HL-60 (cell line): ENCODE data around the gene PTBP3.

ENCODE experiments used
- DNase-seq, 2 experiments: peaks; one replicate each; pipeline ENCODE4 v3.0.0-alpha.2; 2010 to 2020; ENCODE audit warnings: low read depth in 1 of 2, low spot score in 1 of 2
- H3K27ac ChIP-seq: fragments of 250-450 bp; sonication (Bioruptor Pico); replicated peaks from 2 replicates; pipeline ENCODE4 v1.5.1; 2020; ENCODE audit warnings: mild to moderate bottlenecking, moderate library complexity
- H3K27me3 ChIP-seq: fragments of 250-450 bp; sonication (Bioruptor Pico); 2 replicates; pipeline ENCODE4 v1.5.1; 2021; ENCODE audit warnings: mild to moderate bottlenecking, moderate library complexity; ENCODE audit not compliant: insufficient read depth, poor library complexity, severe bottlenecking
- H3K4me3 ChIP-seq: replicated peaks from 2 replicates; pipeline ENCODE4 v1.5.1; 2011; ENCODE audit warnings: mild to moderate bottlenecking, control low read depth, low read length; ENCODE audit not compliant: insufficient read depth
- GABPA ChIP-seq: IDR thresholded peaks from 2 replicates; pipeline ENCODE4 v1.6.1; 2012; ENCODE audit warnings: low read depth
- POLR2AphosphoS5 ChIP-seq: IDR thresholded peaks from 2 replicates; pipeline ENCODE4 v1.6.1; 2012; ENCODE audit warnings: low read depth
- REST ChIP-seq: IDR thresholded peaks from 2 replicates; pipeline ENCODE4 v1.6.1; 2012; ENCODE audit warnings: low read depth; ENCODE audit not compliant: insufficient replicate concordance
- SPI1 ChIP-seq: IDR thresholded peaks from 2 replicates; pipeline ENCODE4 v1.6.1; 2012; ENCODE audit warnings: low read depth, mild to moderate bottlenecking, borderline replicate concordance
- TF ChIP-seq, protein P1 (sequence below): IDR thresholded peaks from one replicate; pipeline ENCODE4 v1.5.1; 2011; ENCODE audit warnings: low read length, control low read depth, inconsistent platforms; ENCODE audit not compliant: insufficient read depth

The PTBP3 gene

DNA sequence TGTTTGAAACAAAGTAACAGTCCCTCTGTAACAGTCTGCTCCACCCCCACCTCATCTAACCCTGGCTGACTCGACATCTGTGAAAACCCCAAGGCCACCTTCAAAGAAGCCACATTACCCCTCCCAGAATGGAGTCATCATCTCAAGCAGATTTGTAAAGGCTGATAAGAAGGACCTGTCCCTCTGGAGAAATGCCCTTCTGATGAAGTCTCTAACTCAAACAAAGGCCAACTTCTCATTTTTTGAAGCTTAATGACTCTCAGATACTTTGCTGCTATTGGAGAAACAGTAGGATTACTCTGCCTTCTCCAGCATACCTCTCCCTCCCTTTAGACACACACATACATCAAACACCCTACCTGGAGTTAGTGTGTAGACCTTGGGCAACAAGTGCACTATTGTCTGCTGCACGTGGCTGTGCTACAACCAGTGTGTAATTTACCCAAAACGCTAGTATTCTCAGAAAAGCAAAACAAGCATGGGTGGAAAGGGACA lies 153.0 kb downstream of the PTBP3 start:
- H3K4me3 ChIP-seq: no peak overlapping the region
- peak overlapping the region; percentile 54 for H3K27ac ChIP-seq
- no peak for TF ChIP-seq POLR2AphosphoS5
- TF ChIP-seq, protein P1, sequence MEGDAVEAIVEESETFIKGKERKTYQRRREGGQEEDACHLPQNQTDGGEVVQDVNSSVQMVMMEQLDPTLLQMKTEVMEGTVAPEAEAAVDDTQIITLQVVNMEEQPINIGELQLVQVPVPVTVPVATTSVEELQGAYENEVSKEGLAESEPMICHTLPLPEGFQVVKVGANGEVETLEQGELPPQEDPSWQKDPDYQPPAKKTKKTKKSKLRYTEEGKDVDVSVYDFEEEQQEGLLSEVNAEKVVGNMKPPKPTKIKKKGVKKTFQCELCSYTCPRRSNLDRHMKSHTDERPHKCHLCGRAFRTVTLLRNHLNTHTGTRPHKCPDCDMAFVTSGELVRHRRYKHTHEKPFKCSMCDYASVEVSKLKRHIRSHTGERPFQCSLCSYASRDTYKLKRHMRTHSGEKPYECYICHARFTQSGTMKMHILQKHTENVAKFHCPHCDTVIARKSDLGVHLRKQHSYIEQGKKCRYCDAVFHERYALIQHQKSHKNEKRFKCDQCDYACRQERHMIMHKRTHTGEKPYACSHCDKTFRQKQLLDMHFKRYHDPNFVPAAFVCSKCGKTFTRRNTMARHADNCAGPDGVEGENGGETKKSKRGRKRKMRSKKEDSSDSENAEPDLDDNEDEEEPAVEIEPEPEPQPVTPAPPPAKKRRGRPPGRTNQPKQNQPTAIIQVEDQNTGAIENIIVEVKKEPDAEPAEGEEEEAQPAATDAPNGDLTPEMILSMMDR: no peak
- no peak for TF ChIP-seq SPI1
- TF ChIP-seq REST: no peak
- TF ChIP-seq GABPA: no peak
- no peaks in the 10 kb centered on the region for H3K27me3 ChIP-seq
- DNase-seq: peak in 1 of 2 experiments; percentile 79

DNA sequence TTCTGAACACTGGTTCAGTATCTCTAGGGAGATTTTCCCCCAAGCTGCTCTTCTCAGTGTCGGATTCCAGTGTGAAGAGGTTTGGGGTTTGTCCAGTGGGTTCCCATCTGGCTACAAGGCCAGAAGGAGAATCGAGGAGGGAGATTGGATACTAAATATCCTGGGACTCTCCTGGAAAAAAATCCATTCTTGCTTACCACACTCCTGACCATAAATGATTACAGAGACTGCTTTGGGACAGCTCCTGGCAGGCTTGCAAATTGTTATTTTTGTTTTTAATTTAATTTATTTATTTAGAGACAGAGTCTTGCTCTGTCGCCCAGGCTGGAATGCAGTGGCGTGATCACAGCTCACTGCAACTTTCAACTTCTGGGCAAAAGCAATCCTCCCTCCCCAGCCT lies 153.6 kb downstream of the PTBP3 start:
- peak overlapping the region; percentile 54 for H3K27ac ChIP-seq
- no peaks in the 10 kb centered on the region for H3K27me3 ChIP-seq
- no peak overlapping the region for H3K4me3 ChIP-seq
- no peak for TF ChIP-seq SPI1
- TF ChIP-seq, protein P1: no peak
- TF ChIP-seq GABPA: no peak
- TF ChIP-seq REST: no peak
- no peak for TF ChIP-seq POLR2AphosphoS5
- no peak for DNase-seq

GRCh38 chr9:112176524-112176923 lies 156.9 kb downstream of the PTBP3 start:
- TF ChIP-seq REST (no peak), GABPA (no peak), SPI1 (no peak), POLR2AphosphoS5 (no peak)
- TF ChIP-seq, protein P1: no peak
- Histone ChIP-seq H3K4me3 (no peak overlapping the region), H3K27me3 (no peaks in the 10 kb centered on the region), H3K27ac (no peak overlapping the region)
- no peak for DNase-seq
